HG02981 (cell line): ENCODE measurements around the gene LCOR.
"Not testable (repeated sequence)": the region's sequence is repeated elsewhere in the genome, so short reads cannot be mapped to it uniquely, and the experiment has no call there.

Source experiments
- ATAC-seq: cut with Tn5 transposase; IDR thresholded peaks from one replicate; pipeline ENCODE4 v1.9.1; 2021; ENCODE audit warnings: mild to moderate bottlenecking, moderate library complexity; ENCODE audit not compliant: unreplicated experiment

LCOR gene

GRCh38 chr10:96924861-96925260 is 92.8 kb downstream of the LCOR start:
- no peak for ATAC-seq

GRCh38 chr10:96930469-96930868 is 98.4 kb downstream of the LCOR start:
- no peak for ATAC-seq

DNA sequence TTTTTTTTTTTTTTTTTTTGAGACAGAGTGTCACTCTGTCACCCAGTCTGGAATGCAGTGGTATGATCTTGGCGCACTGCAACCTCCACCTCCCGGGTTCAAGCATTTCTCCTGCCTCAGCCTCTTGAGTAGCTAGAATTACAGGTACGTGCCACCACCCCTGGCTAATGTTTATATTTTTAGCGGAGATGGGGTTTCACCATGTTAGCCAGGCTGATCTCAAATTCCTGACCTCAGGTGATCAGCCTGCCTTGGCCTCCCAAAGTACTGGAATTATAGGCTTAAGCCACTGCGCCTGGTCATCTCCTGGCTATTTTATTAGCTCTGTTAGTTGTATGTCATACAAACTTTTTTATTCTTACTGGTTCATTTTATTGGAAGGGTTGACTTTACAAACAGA is 103.0 kb downstream of the LCOR start:
- no peak for ATAC-seq

GRCh38 chr10:96935810-96936209 is 103.7 kb downstream of the LCOR start:
- ATAC-seq, result no peak

DNA sequence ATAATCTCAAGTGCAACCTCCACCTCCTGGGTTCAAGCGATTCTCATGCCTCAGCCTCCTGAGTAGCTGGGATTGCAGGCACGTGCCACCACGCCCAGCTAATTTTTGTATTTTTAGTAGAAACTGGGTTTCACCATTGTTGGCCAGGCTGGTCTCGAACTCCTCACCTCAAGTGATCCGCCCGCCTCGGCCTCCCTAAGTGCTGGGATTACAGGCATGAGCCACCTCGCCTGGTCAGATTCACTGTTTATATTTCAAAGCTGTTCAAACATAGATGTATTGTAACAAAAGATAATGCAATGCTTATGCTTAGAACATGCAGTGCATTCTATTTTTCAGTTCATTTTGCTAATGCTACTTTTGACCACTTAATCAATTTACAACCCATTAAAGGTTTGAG is 111.1 kb downstream of the LCOR start:
- not testable (repeated sequence) for ATAC-seq

- ATAC-seq, result no peak
Observed at GRCh38 chr10:96947036-96947435, 114.9 kb downstream of the LCOR start.

DNA sequence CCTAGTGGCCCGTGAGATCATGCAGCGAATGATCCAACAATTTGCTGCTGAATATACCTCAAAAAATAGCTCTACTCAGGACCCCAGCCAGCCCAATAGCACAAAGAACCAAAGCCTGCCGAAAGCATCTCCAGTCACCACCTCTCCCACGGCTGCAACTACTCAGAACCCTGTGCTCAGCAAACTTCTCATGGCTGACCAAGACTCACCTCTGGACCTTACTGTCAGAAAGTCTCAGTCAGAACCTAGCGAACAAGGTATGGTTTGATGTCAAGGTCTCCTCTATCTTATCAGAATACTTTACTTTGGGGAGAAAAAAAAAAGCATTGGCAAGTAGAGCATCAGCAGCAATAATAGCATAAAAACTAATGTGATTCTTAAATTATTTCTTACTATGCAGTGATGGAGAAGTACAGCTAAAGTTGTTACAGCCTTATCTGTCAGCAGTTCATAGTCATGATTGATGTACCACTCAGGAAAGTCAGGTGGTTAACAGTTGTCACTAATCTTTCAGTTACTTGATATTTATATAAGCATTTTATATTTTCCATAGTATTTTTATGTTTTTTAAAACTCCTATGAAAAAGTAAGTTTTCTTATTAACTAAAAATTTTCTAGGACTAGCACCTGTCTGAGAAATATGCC is 117.1 kb downstream of the LCOR start:
- ATAC-seq, result no peak

GRCh38 chr10:96951954-96952353 is 119.9 kb downstream of the LCOR start:
- ATAC-seq, result no peak

GRCh38 chr10:96955794-96956193 is 123.7 kb downstream of the LCOR start:
- no peak for ATAC-seq

- no peak for ATAC-seq
Observed at GRCh38 chr10:96958071-96958470, 126.0 kb downstream of the LCOR start.

DNA sequence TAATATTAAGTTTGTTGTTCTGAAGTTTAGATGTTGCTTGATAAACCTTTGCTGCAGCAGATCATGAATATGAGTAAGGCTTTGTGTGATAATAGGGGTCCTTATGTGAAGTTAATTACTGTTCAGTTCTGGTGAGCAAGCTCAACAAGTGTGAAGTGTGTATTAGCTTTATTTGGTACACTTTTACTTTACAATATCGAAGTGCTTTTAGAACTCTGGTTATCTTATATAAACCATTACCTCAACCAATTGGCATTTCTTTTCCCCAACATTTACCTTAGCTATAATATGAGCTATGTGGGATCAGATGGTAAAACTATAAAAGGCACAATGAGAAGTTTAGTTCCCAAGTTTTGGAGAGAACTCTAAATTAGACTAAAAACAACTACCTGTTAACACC is 127.6 kb downstream of the LCOR start:
- ATAC-seq, result no peak

DNA sequence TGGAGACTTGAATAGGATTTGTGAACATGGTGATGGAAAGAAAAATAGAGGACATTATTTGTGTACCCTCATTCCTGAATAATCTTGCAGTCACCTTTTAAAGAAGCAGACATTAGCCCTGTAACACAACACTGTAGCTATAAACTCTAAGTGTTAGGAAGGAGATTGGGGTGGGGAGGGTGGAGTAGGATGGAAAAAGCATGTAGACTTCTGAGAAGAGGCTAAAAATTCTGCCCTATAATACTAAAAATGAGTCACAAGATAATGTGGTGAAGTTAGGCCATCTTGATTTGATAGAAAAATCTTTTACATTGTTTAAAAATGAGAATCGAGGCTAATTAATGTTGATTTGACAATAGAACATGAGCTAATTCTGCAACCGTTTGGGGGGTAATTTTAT is 128.8 kb downstream of the LCOR start:
- ATAC-seq, result no peak

GRCh38 chr10:96964131-96964530 is 132.0 kb downstream of the LCOR start:
- ATAC-seq, result no peak

DNA sequence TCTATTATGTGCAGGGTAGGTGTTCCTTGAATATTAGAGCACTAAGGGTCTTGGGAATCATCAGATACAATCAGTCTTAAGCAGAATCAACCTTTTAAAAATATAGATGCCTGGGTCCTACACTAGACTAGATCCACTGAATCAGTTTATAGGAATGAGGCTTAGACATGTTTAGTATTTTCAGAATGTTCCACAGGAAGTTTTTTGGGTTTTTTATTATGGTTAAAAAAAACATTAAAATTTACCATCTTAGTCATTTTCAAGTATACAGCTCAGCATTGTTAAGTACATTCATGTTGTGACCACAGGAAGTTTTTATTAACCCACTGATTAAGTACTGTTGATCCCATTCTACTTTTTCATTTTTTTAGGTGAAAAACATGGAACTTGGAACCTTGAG is 135.7 kb downstream of the LCOR start:
- ATAC-seq, result no peak

DNA sequence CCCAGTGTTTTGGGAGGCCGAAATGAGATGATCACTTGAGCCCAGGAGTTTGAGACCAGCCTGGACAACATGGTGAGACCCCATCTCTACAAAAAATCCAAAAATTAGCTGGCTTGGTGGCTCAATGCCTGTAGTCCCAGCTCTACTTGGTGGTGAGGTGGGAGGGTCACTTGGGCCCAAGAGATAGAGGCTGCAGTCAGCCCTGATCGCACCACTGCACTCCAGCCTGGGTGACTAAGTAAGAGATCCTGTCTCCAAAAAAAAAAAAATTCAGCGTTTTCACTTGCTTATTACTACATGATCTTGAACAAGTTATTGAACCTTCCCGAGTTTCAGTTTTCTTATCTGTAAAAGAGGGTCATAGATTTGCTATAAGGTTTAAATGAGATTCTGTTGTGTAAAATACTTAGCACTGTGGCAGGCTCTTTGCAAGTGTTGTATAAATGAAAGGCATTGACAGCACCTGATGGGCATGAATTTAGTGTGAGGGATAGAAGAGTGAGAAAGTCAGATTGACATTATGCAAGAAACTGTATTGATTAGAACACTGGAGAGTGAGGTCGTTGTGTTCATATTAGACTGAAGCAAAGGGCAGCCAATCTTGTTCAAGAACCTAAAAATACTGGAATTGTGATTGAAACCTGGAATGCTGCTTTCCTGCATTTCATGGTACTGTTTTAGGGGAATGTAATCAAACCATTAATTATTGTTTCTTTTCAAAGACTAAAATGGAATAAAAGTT is 136.8 kb downstream of the LCOR start:
- ATAC-seq, result no peak

GRCh38 chr10:96971324-96971723 is 139.2 kb downstream of the LCOR start:
- no peak for ATAC-seq

DNA sequence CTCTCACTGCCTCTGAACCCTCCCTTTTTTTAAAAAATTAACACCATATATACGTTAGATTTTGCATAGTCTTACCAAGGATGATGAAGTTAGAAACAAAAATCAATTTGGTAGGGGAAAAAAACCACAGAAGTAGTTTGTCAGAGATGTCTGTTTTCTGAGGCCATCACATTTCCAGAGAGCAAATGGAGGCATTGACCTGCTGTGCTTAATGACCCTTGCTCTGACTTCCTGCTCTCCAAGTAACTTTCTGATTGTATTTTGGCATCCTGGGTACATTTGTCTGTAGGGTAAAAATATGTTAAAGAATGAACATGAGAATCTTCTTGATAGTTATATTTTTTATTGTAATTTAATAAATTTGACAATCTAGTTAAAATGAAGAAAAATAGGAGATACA is 140.2 kb downstream of the LCOR start:
- ATAC-seq, result no peak

DNA sequence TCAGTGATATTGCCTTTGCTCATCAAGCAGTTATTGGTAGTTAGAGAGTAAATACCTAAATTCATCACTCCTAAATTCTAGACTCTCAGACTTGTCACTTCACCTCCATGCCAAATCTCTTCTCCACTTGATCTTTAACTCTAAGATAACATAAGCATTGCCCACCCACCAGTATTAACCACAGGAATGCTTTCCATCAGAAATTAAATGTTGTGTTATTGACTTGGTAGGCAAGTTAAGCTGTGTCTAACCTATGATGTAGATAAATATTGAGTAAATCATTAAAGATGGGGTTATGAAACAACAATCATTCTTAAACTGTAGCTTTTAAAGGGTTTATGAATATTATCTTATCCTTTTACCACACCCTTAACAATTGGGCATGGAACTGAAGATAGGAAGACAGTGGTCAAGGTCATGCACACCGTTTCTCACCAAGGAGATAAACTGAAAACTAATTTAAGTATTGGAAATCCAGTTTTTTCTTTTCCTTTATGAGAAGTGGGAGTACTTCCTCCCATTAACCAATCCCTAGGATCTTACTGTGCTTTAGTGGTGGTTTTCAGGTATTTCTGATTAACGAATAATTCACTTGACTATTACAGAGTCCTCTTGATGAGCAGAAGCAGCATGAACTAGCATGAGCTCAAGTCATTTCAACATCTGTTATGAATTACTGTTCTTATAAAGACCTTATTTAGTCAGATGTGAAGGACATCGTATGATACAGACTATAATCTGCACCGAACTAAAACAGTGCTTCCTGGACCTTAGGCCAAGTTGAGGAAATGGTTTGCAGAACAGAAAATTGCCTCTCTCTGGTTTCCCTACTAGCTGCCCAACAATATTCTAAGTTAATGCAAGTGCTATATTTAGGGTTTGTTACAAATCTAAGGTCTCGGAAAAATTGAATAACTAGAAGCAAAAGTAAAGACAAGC is 142.0 kb downstream of the LCOR start:
- ATAC-seq, result no peak

DNA sequence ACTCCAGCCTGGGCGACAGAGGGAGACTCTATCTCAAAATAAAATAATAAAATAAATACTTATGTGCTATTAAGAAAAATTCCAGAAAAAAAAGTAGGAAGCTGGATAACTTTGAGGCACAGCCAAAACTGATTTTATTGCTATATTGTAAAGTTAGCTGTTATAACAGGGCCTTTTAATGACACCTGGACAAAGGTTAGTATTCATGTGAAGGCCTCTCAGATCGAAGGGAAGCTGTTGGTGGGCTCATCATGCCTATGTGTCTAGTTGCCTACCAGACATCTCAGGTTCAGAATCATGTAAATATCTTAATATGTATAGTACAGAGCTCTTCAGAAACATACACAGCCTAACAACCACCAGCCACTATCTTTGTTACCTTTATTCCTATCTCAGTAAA is 143.0 kb downstream of the LCOR start:
- ATAC-seq, result no peak

DNA sequence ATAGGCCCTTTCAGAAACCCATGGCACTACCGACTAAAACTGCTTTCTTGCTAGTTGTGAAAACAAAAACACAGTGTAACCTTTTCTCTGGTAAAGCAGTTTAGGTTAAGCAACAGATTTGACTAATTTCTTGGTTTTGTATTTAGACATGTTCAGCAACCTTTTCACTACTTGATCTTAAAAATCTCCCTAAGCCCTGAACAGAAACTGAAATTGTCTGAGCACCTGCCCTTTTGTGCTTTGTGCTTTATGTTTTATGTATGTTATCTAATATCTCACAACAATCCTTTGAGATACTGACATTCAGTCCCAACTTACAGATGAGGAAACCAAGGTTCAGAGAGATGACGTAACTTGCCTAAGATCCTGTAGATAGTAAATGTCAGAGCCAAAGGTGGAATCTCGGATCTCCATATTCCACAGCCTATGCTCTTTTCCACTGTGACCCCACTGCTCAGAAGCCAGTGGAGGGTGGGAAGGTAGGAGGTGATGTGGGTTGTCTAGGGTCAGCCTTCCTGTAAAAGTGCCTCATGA is 146.6 kb downstream of the LCOR start:
- peak; percentile 64 for ATAC-seq

- ATAC-seq, result no peak
Observed at GRCh38 chr10:96982149-96982930, 150.2 kb downstream of the LCOR start.
